Parathyroid adenoma (tissue), 2 donors: ENCODE data around the gene VILL.

Experiments
- H2AFZ ChIP-seq: fragments of 300-600 bp; sonication (generic); one replicate; pipeline ENCODE4 v1.7.0; 2017; ENCODE audit warnings: antibody characterized with exemption, mild to moderate bottlenecking
- H3K27ac ChIP-seq: fragments of 300-600 bp; sonication (generic); one replicate; pipeline ENCODE4 v1.7.0; 2017
- H3K27me3 ChIP-seq: fragments of 300-600 bp; sonication (generic); one replicate; pipeline ENCODE4 v1.7.0; 2017; ENCODE audit warnings: low read length; ENCODE audit not compliant: control insufficient read depth, insufficient read depth
- H3K36me3 ChIP-seq: fragments of 300-600 bp; sonication (generic); one replicate; pipeline ENCODE4 v1.7.0; 2017; ENCODE audit warnings: low read length; ENCODE audit not compliant: control insufficient read depth, insufficient read depth
- H3K4me1 ChIP-seq: fragments of 300-600 bp; sonication (generic); one replicate; pipeline ENCODE4 v1.7.0; 2017; ENCODE audit warnings: control low read depth
- H3K4me2 ChIP-seq: fragments of 300-600 bp; sonication (generic); one replicate; pipeline ENCODE4 v1.7.0; 2017; ENCODE audit warnings: low read length
- H3K4me3 ChIP-seq: fragments of 300-600 bp; sonication (generic); one replicate; pipeline ENCODE4 v1.7.0; 2017; ENCODE audit warnings: low read depth, low read length
- H3K79me2 ChIP-seq: fragments of 300-600 bp; sonication (generic); one replicate; pipeline ENCODE4 v1.7.0; 2017; ENCODE audit warnings: control low read depth
- H3K9ac ChIP-seq: fragments of 300-600 bp; sonication (generic); one replicate; pipeline ENCODE4 v1.7.0; 2017; ENCODE audit warnings: mild to moderate bottlenecking
- H3K9me3 ChIP-seq: fragments of 300-600 bp; sonication (generic); one replicate; pipeline ENCODE4 v1.7.0; 2017; ENCODE audit warnings: low read length; ENCODE audit not compliant: control insufficient read depth
- TF ChIP-seq, protein P1 (sequence below): fragments of 300-600 bp; sonication (generic); IDR thresholded peaks from one replicate; pipeline ENCODE4 v1.7.0; 2017; ENCODE audit warnings: antibody characterized with exemption, mild to moderate bottlenecking
- donor health status: primary hyperparathyroidism.

VILL gene

DNA sequence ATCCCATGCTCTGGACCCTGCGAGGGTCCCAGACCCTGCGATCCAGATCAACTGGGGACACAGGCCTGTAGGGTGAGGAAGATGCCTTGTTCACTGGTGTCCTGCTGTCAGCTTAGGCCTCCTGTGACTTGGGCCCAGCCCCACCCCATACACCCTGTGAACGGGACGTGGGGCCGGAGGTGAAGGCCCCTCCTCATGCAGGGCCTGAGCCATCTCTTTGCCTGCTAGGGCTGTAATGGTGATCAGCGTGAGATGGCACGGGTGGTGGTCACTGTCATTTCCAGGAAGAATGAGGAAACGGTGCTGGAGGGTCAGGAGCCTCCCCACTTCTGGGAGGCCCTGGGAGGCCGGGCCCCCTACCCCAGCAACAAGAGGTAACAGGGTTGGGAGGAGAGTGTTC, 12.4 kb downstream of the VILL start:
- H3K79me2 ChIP-seq, result no peaks in the 10 kb centered on the region
- H3K9me3 ChIP-seq, result no peaks in the 10 kb centered on the region
- H3K9ac ChIP-seq, result no peak overlapping the region
- no peak overlapping the region for H3K4me3 ChIP-seq
- H2AFZ ChIP-seq, result no peak overlapping the region
- TF ChIP-seq, protein P1, sequence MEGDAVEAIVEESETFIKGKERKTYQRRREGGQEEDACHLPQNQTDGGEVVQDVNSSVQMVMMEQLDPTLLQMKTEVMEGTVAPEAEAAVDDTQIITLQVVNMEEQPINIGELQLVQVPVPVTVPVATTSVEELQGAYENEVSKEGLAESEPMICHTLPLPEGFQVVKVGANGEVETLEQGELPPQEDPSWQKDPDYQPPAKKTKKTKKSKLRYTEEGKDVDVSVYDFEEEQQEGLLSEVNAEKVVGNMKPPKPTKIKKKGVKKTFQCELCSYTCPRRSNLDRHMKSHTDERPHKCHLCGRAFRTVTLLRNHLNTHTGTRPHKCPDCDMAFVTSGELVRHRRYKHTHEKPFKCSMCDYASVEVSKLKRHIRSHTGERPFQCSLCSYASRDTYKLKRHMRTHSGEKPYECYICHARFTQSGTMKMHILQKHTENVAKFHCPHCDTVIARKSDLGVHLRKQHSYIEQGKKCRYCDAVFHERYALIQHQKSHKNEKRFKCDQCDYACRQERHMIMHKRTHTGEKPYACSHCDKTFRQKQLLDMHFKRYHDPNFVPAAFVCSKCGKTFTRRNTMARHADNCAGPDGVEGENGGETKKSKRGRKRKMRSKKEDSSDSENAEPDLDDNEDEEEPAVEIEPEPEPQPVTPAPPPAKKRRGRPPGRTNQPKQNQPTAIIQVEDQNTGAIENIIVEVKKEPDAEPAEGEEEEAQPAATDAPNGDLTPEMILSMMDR, result no peak
- peaks cover 5% of the 10 kb centered on the region for H3K4me1 ChIP-seq
- no peak overlapping the region for H3K4me2 ChIP-seq
- H3K27ac ChIP-seq, result no peak overlapping the region
- no peaks in the 10 kb centered on the region for H3K36me3 ChIP-seq
- H3K27me3 ChIP-seq, result no peaks in the 10 kb centered on the region

DNA sequence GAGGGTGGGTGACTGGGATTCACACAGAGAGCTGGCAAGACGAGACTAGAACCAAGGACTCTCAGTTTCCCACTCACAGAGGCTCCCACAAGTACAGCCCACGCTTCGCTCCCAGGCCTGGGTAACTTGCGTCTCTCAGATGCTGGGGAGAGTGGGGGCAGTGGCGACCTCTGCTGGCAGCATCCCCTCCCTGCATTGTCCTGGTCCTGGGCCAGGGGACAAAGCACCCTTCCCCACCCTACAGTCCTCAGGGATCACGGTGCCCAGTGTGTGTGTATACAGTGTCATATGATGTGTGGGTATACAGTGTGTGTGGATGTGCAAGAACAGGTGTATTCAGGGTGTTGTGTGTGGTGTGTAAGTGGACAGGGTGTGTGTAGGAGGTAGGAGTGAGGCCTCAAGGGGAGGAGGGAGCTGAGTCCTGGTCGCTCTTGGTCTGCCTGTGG, 12.8 kb downstream of the VILL start:
- Histone ChIP-seq H3K36me3 (no peaks in the 10 kb centered on the region), H3K27ac (no peak overlapping the region), H3K9me3 (no peaks in the 10 kb centered on the region), H3K9ac (no peak overlapping the region), H3K79me2 (no peaks in the 10 kb centered on the region), H3K4me2 (no peak overlapping the region), H3K4me1 (peaks cover 5% of the 10 kb centered on the region), H2AFZ (no peak overlapping the region), H3K27me3 (no peaks in the 10 kb centered on the region), H3K4me3 (no peak overlapping the region)
- TF ChIP-seq, protein P1, result peak; percentile 52

DNA sequence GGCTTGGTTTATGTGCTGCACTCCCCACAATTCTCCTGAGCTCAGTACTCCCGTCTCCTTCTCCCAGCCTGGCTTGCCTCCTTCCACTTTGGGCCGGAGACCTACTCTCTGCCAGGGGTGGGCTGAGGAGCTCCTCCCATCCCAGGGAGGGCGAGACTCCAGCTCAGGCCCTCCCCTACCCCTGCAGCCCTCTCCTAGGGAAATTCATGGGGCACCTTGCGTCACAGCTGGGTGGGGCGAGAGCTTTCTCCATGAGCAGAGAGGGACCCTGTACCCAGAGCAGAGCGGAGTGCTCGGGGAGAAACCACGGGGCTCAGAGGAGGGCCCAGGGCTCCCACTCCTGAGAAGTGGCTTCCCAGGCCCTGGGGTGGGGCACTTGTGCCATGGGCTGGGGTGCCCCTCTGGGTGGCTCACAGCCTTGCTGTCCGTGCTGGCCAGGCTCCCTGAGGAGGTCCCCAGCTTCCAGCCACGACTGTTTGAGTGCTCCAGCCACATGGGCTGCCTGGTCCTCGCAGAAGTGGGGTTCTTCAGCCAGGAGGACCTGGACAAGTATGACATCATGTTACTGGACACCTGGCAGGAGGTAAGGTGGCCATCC, 13.3 kb downstream of the VILL start:
- TF ChIP-seq, protein P1, result no peak
- Histone ChIP-seq H3K9me3 (no peaks in the 10 kb centered on the region), H3K4me2 (no peak overlapping the region), H3K27ac (no peak overlapping the region), H3K79me2 (no peaks in the 10 kb centered on the region), H3K27me3 (no peaks in the 10 kb centered on the region), H3K36me3 (no peaks in the 10 kb centered on the region), H3K9ac (no peak overlapping the region), H3K4me1 (peaks cover 5% of the 10 kb centered on the region), H3K4me3 (no peak overlapping the region), H2AFZ (no peak overlapping the region)

DNA sequence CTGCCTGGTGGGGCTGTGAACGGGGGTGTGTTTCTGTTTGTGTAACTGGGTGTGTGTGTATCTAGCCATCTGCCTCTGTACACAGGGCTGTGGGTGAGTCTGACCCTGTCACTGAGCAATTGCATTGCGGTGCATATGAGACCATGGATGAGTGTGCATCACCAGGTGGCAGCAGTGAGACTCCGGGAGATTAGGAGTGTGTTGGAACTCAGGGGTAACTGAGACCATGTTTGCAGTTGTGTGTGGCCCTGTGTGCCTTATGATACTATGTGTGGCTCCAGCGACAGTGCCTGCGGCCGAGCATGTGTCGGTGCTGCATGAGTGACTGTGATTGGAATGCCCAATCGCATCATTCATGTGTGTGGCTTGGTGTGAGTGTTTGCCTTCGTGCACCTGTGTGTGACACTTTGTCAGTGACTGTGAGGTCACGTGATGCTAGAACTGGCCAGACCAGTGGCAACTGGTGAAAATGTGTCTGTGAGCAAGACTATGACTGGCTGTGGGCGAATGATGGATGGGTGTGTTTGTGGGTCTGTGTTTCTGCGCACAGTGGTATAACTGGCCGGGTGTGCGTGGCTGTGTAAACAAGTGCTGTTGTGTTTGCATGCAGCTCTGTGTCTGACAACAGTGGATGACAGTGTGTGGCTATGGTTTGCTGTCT, 14.0 kb downstream of the VILL start:
- peaks cover 5% of the 10 kb centered on the region for H3K4me1 ChIP-seq
- no peak overlapping the region for H3K27ac ChIP-seq
- TF ChIP-seq, protein P1, result peak; percentile 79
- H3K4me2 ChIP-seq, result no peak overlapping the region
- H3K36me3 ChIP-seq, result no peaks in the 10 kb centered on the region
- no peaks in the 10 kb centered on the region for H3K79me2 ChIP-seq
- H3K9ac ChIP-seq, result no peak overlapping the region
- H3K4me3 ChIP-seq, result no peak overlapping the region
- H2AFZ ChIP-seq, result no peak overlapping the region
- no peaks in the 10 kb centered on the region for H3K27me3 ChIP-seq
- no peaks in the 10 kb centered on the region for H3K9me3 ChIP-seq
